HL-60 (cell line): ENCODE data around the gene NRN1L.

Source experiments
- DNase-seq, 2 experiments: peaks; one replicate each; pipeline ENCODE4 v3.0.0-alpha.2; 2010 to 2020; ENCODE audit warnings: low read depth in 1 of 2, low spot score in 1 of 2
- H3K27ac ChIP-seq: fragments of 250-450 bp; sonication (Bioruptor Pico); replicated peaks from 2 replicates; pipeline ENCODE4 v1.5.1; 2020; ENCODE audit warnings: mild to moderate bottlenecking, moderate library complexity
- H3K27me3 ChIP-seq: fragments of 250-450 bp; sonication (Bioruptor Pico); 2 replicates; pipeline ENCODE4 v1.5.1; 2021; ENCODE audit warnings: mild to moderate bottlenecking, moderate library complexity; ENCODE audit not compliant: insufficient read depth, poor library complexity, severe bottlenecking
- H3K4me3 ChIP-seq: replicated peaks from 2 replicates; pipeline ENCODE4 v1.5.1; 2011; ENCODE audit warnings: mild to moderate bottlenecking, control low read depth, low read length; ENCODE audit not compliant: insufficient read depth
- CTCF ChIP-seq: IDR thresholded peaks from one replicate; pipeline ENCODE4 v1.5.1; 2011; ENCODE audit warnings: low read length, control low read depth, inconsistent platforms; ENCODE audit not compliant: insufficient read depth
- GABPA ChIP-seq: IDR thresholded peaks from 2 replicates; pipeline ENCODE4 v1.6.1; 2012; ENCODE audit warnings: low read depth
- POLR2AphosphoS5 ChIP-seq: IDR thresholded peaks from 2 replicates; pipeline ENCODE4 v1.6.1; 2012; ENCODE audit warnings: low read depth
- REST ChIP-seq: IDR thresholded peaks from 2 replicates; pipeline ENCODE4 v1.6.1; 2012; ENCODE audit warnings: low read depth; ENCODE audit not compliant: insufficient replicate concordance
- SPI1 ChIP-seq: IDR thresholded peaks from 2 replicates; pipeline ENCODE4 v1.6.1; 2012; ENCODE audit warnings: low read depth, mild to moderate bottlenecking, borderline replicate concordance

NRN1L gene

GRCh38 chr16:67879936-67880335, 4.7 kb upstream of the NRN1L start:
- no peaks in the 10 kb centered on the region for H3K27me3 ChIP-seq
- no peak overlapping the region for H3K4me3 ChIP-seq
- TF ChIP-seq CTCF (no peak), REST (no peak)
- H3K27ac ChIP-seq = no peak overlapping the region
- DNase-seq = no peak

- no peak for DNase-seq
- no peak overlapping the region for H3K4me3 ChIP-seq
- H3K27me3 ChIP-seq = no peaks in the 10 kb centered on the region
- no peak for TF ChIP-seq CTCF
- TF ChIP-seq REST = no peak
- no peak for TF ChIP-seq SPI1
- no peak for TF ChIP-seq GABPA
- TF ChIP-seq POLR2AphosphoS5 = no peak
- no peak overlapping the region for H3K27ac ChIP-seq
Measured at GRCh38 chr16:67880584-67880983, 4.1 kb upstream of the NRN1L start.

- H3K27ac ChIP-seq = no peak overlapping the region
Measured at GRCh38 chr16:67881621-67882161, 3.0 kb upstream of the NRN1L start.

More at GRCh38 chr16:67881621-67882161, 3.0 kb upstream of the NRN1L start:
- no peak for TF ChIP-seq REST
- TF ChIP-seq CTCF = no peak
- TF ChIP-seq POLR2AphosphoS5 = no peak
- TF ChIP-seq SPI1 = no peak
- no peak for TF ChIP-seq GABPA
- no peak for DNase-seq
- Histone ChIP-seq H3K4me3 (no peak overlapping the region), H3K27me3 (no peaks in the 10 kb centered on the region)
